Spleen (tissue), 11 donors: ENCODE results near the gene DOCK9. TPM values are rescaled to one million over a fixed set of nuclear protein-coding genes. Genes with fewer than 3 reads are reported as not detected.

ENCODE experiments used
- DNase-seq: peaks from one replicate; pipeline ENCODE4 v3.0.0-alpha.2; 2020
- H3K27ac ChIP-seq, 8 donors: fragments of 200-600 bp; sonication (generic) in 7 of 8; 1 replicate in 4 of 8; 2 replicates in 4 of 8; pipeline versions ENCODE4 v1.5.0 to v1.8.0; 2016 to 2021; ENCODE audit warnings: inconsistent platforms in 4 of 8, mild to moderate bottlenecking in 4 of 8, moderate library complexity in 1 of 8
- H3K27me3 ChIP-seq, 7 donors: fragments of 200-600 bp; sonication (generic) in 6 of 7; replicated peaks in 1 of 7; 1 replicate in 4 of 7; 2 replicates in 3 of 7; pipeline versions ENCODE4 v1.5.0 to v1.8.0; 2016 to 2021; ENCODE audit warnings: inconsistent platforms in 3 of 7, mild to moderate bottlenecking in 1 of 7
- H3K36me3 ChIP-seq, 6 donors: fragments of 200-600 bp; sonication (generic) in 5 of 6; 1 replicate in 4 of 6; 2 replicates in 2 of 6; pipeline versions ENCODE4 v1.5.0 to v1.8.0; 2016 to 2021; ENCODE audit warnings: inconsistent platforms in 2 of 6
- H3K4me1 ChIP-seq, 6 donors: fragments of 200-600 bp; sonication (generic) in 5 of 6; 1 replicate in 3 of 6; 2 replicates in 3 of 6; pipeline versions ENCODE4 v1.5.0 to v1.8.0; 2016 to 2021; ENCODE audit warnings: inconsistent platforms in 3 of 6
- H3K4me3 ChIP-seq, 8 donors: fragments of 200-600 bp; sonication (generic) in 7 of 8; 1 replicate in 4 of 8; 2 replicates in 4 of 8; pipeline versions ENCODE4 v1.5.0 to v1.8.0; 2016 to 2021; ENCODE audit warnings: inconsistent platforms in 4 of 8, mild to moderate bottlenecking in 4 of 8, moderate library complexity in 2 of 8
- H3K9me3 ChIP-seq, 8 donors: fragments of 200-600 bp; sonication (generic) in 7 of 8; 1 replicate in 4 of 8; 2 replicates in 4 of 8; pipeline versions ENCODE4 v1.5.0 to v1.8.0; 2016 to 2021; ENCODE audit warnings: inconsistent platforms in 4 of 8
- CTCF ChIP-seq, 11 experiments: fragments of 200-600 bp in 7 of 11; fragments of 450-650 bp in 4 of 11; sonication (generic) in 4 of 11; IDR thresholded peaks in 8 of 11; conservative IDR thresholded peaks in 3 of 11; 1 replicate in 7 of 11; 2 replicates in 4 of 11; pipeline versions ENCODE4 v1.4.0 to v1.8.0; 2016 to 2021; ENCODE audit warnings: antibody characterized with exemption in 11 of 11, inconsistent platforms in 4 of 11, mild to moderate bottlenecking in 1 of 11
- POLR2A ChIP-seq, 3 donors: fragments of 450-650 bp; IDR thresholded peaks; one replicate each; pipeline ENCODE4 v1.5.1; 2017; ENCODE audit warnings: antibody characterized with exemption in 3 of 3, mild to moderate bottlenecking in 1 of 3
- POLR2AphosphoS5 ChIP-seq, 3 donors: sonication (generic); formaldehyde crosslinking; IDR thresholded peaks; one replicate each; pipeline ENCODE4 v1.5.1; 2017; ENCODE audit warnings: antibody characterized with exemption in 3 of 3
- WGBS, 5 donors: extraction: QIAGEN DNeasy Blood & Tissue Kit in 3 of 5; methylation state at CpG; one replicate each; pipeline versions ENCODE4 v1.1.5 to v1.1.7; 2013 to 2018; 5-methylcytosine and 5-hydroxymethylcytosine counted together
- intact Hi-C: fragments of 100-400 bp; cut with DNase I; formaldehyde crosslinking; loops from one replicate; pipeline ENCODE4 v1.15.0; 2023; ENCODE audit warnings: low total_unique reads
- polyA plus RNA-seq, 3 donors: library from polyadenylated mRNA; stranded (reverse); fragments of 200-250 nt; gene quantifications; one replicate each; pipeline ENCODE4 v1.2.1, GENCODE V29; 2013
- total RNA-seq, 7 donors: library from RNA; depleted of rRNA in 3 of 7; stranded (reverse); fragments of >200 nt in 3 of 7; fragmentation: NEBNext Ultra II Directional in 4 of 7; extraction: Animal tissue kit (Norgen Biotek cat#: 25700) in 4 of 7; gene quantifications; one replicate each; pipeline versions ENCODE4 v1.1.0 to v1.2.1, GENCODE V29; 2016 to 2021
- donor health status: healthy with polysubstance abuse.
- donor health status: DM: no; HTN: no; CAD: no; lungs with moderate emphysema.
- donor health status: DM: no; HTN: no; CAD: no.
- donor health status: Bipolar disorder and iron deficiency.
- donor health status: healthy.
- donor health status: DM: no; HTN: no; CAD: no.
- donor health status: DM: yes; HTN: yes; CAD: no.

Gene DOCK9
- total and polyA plus RNA-seq, 10 donors = 6.9 to 53.3 (median 47.6) TPM

- TF ChIP-seq POLR2A (IDR thresholded peaks at IDR 0.05) = no peak
- no peaks in the 10 kb centered on the region for H3K4me1 ChIP-seq
- H3K9me3 ChIP-seq = no peaks in the 10 kb centered on the region
- no peaks in the 10 kb centered on the region for H3K27me3 ChIP-seq
- H3K36me3 ChIP-seq = peaks cover 0 to 74% (median 33%) of the 10 kb centered on the region in 6 donors
- DNase-seq = no peak
- 91 to 100% (median 94%) methylated on average over 1 of the region's 1 CpG for WGBS, 5 donors
- H3K4me3 ChIP-seq = no peak overlapping the region
- H3K27ac ChIP-seq = no peak overlapping the region
- intact Hi-C loops = no loop called here
Measured at GRCh38 chr13:98866882-98867281, 111.0 kb downstream of the DOCK9 start.

GRCh38 chr13:98860491-98860890, 117.4 kb downstream of the DOCK9 start:
- no peak for DNase-seq
- WGBS, 5 donors = 68 to 76% (median 72%) methylated on average over 6 of the region's 6 CpGs
- Histone ChIP-seq H3K4me1 (no peaks in the 10 kb centered on the region), H3K27me3 (no peaks in the 10 kb centered on the region), H3K36me3 (peaks cover 0 to 98% (median 33%) of the 10 kb centered on the region in 6 donors), H3K9me3 (no peaks in the 10 kb centered on the region), H3K4me3 (no peak overlapping the region), H3K27ac (no peak overlapping the region)
- no peak for TF ChIP-seq POLR2AphosphoS5 (IDR thresholded peaks at IDR 0.05)
- TF ChIP-seq CTCF (IDR thresholded peaks at IDR 0.05 in 8 of 11, conservative IDR thresholded peaks at IDR 0.05 in 3 of 11) = no peak
- TF ChIP-seq POLR2A (IDR thresholded peaks at IDR 0.05) = no peak
- intact Hi-C loops = no loop called here

- Histone ChIP-seq H3K27me3 (no peaks in the 10 kb centered on the region), H3K4me1 (no peaks in the 10 kb centered on the region), H3K27ac (no peak overlapping the region), H3K9me3 (no peaks in the 10 kb centered on the region), H3K4me3 (no peak overlapping the region), H3K36me3 (peaks cover 0 to 99% (median 41%) of the 10 kb centered on the region in 6 donors)
- 89 to 96% (median 91%) methylated on average over 4 of the region's 4 CpGs for WGBS, 5 donors
- intact Hi-C loops = no loop called here
- DNase-seq = no peak
- TF ChIP-seq CTCF (IDR thresholded peaks at IDR 0.05 in 8 of 11, conservative IDR thresholded peaks at IDR 0.05 in 3 of 11) (no peak), POLR2AphosphoS5 (IDR thresholded peaks at IDR 0.05) (no peak), POLR2A (IDR thresholded peaks at IDR 0.05) (no peak)
Measured at GRCh38 chr13:98858191-98858590, 119.7 kb downstream of the DOCK9 start.

GRCh38 chr13:98856983-98857382, 120.9 kb downstream of the DOCK9 start:
- Histone ChIP-seq H3K36me3 (peaks cover 0 to 93% (median 31%) of the 10 kb centered on the region in 6 donors), H3K4me1 (no peaks in the 10 kb centered on the region), H3K27me3 (no peaks in the 10 kb centered on the region), H3K4me3 (no peak overlapping the region), H3K27ac (no peak overlapping the region), H3K9me3 (no peaks in the 10 kb centered on the region)
- intact Hi-C loops = no loop called here
- DNase-seq = no peak
- WGBS, 5 donors = 51 to 69% (median 61%) methylated on average over 5 of the region's 5 CpGs
- peak in 2 of 3 donors; percentile 45 to 60 for TF ChIP-seq POLR2AphosphoS5 (IDR thresholded peaks at IDR 0.05)
- no peak for TF ChIP-seq CTCF (IDR thresholded peaks at IDR 0.05 in 8 of 11, conservative IDR thresholded peaks at IDR 0.05 in 3 of 11)
- no peak for TF ChIP-seq POLR2A (IDR thresholded peaks at IDR 0.05)

GRCh38 chr13:98854448-98854847, 123.4 kb downstream of the DOCK9 start:
- 91 to 98% (median 96%) methylated on average over 6 of the region's 6 CpGs for WGBS, 5 donors
- DNase-seq = no peak
- no peaks in the 10 kb centered on the region for H3K27me3 ChIP-seq

More at GRCh38 chr13:98854448-98854847, 123.4 kb downstream of the DOCK9 start:
- Histone ChIP-seq H3K27ac (no peak overlapping the region), H3K4me1 (no peaks in the 10 kb centered on the region), H3K4me3 (no peak overlapping the region), H3K36me3 (peaks cover 0 to 86% (median 13%) of the 10 kb centered on the region in 6 donors), H3K9me3 (no peaks in the 10 kb centered on the region)
- TF ChIP-seq POLR2AphosphoS5 (IDR thresholded peaks at IDR 0.05) (no peak), POLR2A (IDR thresholded peaks at IDR 0.05) (no peak)
- intact Hi-C loops = no loop called here
